Thymus (tissue), 11 donors: ENCODE measurements around the gene MGAT2. TPM values are rescaled to one million over a fixed set of nuclear protein-coding genes. Genes with fewer than 3 reads are reported as not detected.
"Not testable (repeated sequence)": the region's sequence is repeated elsewhere in the genome, so short reads cannot be mapped to it uniquely, and the experiment has no call there.

ENCODE experiments used
- DNase-seq, 9 donors: peaks; one replicate each; pipeline ENCODE4 v3.0.0-alpha.2; 2013; ENCODE audit warnings: low spot score in 9 of 9, low read depth in 6 of 9, missing footprints in 1 of 9
- H3K27ac ChIP-seq, 2 donors: one replicate each; pipeline ENCODE4 v1.5.1; 2013; ENCODE audit warnings: control low read depth in 1 of 2, low read depth in 1 of 2, low read length in 1 of 2, mild to moderate bottlenecking in 1 of 2, moderate library complexity in 1 of 2
- H3K27me3 ChIP-seq, 2 donors: one replicate each; pipeline ENCODE4 v1.5.1; 2013; ENCODE audit warnings: low read length in 1 of 2; ENCODE audit not compliant: control insufficient read depth in 2 of 2, insufficient read depth in 1 of 2
- H3K36me3 ChIP-seq, 2 donors: one replicate each; pipeline ENCODE4 v1.5.1; 2013; ENCODE audit warnings: low read length in 1 of 2, mild to moderate bottlenecking in 1 of 2, moderate library complexity in 1 of 2; ENCODE audit not compliant: control insufficient read depth in 2 of 2, insufficient read depth in 2 of 2
- H3K4me1 ChIP-seq, 2 donors: one replicate each; pipeline ENCODE4 v1.5.1; 2013; ENCODE audit warnings: low read length in 2 of 2; ENCODE audit not compliant: control insufficient read depth in 2 of 2, insufficient read depth in 2 of 2
- H3K4me3 ChIP-seq, 2 donors: one replicate each; pipeline ENCODE4 v1.5.1; 2013; ENCODE audit warnings: low read length in 2 of 2, control low read depth in 1 of 2, mild to moderate bottlenecking in 1 of 2
- H3K9me3 ChIP-seq, 2 donors: one replicate each; pipeline ENCODE4 v1.5.1; 2013; ENCODE audit warnings: low read length in 1 of 2, mild to moderate bottlenecking in 1 of 2; ENCODE audit not compliant: control insufficient read depth in 2 of 2, insufficient read depth in 1 of 2
- WGBS: extraction: QIAGEN DNeasy Blood & Tissue Kit; methylation state at CpG from one replicate; pipeline ENCODE4 v1.1.7; 2013; 5-methylcytosine and 5-hydroxymethylcytosine counted together
- polyA plus RNA-seq: library from polyadenylated mRNA; stranded (reverse); fragments of 200-250 nt; gene quantifications from one replicate; pipeline ENCODE4 v1.2.3, GENCODE V29; 2013
- total RNA-seq: library from RNA; stranded (reverse); fragments of 120-200 nt; gene quantifications from one replicate; pipeline ENCODE4 v1.2.4, GENCODE V29; 2013
- donor health status: healthy.

Gene MGAT2
- total and polyA plus RNA-seq, 2 donors = 29.9 to 36.1 TPM

GRCh38 chr14:49637534-49638078, 17.0 kb downstream of the MGAT2 start:
- Histone ChIP-seq H3K36me3 (peaks cover 0 to 23% of the 10 kb centered on the region in 2 donors), H3K4me3 (no peak overlapping the region), H3K4me1 (peaks cover 0 to 16% of the 10 kb centered on the region in 2 donors), H3K9me3 (no peaks in the 10 kb centered on the region), H3K27me3 (no peaks in the 10 kb centered on the region), H3K27ac (no peak overlapping the region)
- DNase-seq = no peak
- 99% methylated on average over 3 of the region's 3 CpGs for WGBS

- WGBS = 98% methylated on average over 7 of the region's 7 CpGs
- H3K27me3 ChIP-seq = no peaks in the 10 kb centered on the region
These were observed 20.2 kb downstream of the MGAT2 start for GRCh38 chr14:49640540-49641417.

GRCh38 chr14:49641697-49642129, 21.1 kb downstream of the MGAT2 start:
- peaks cover 0 to 4% of the 10 kb centered on the region in 2 donors for H3K4me1 ChIP-seq
- no peaks in the 10 kb centered on the region for H3K27me3 ChIP-seq
- peaks cover 0 to 33% of the 10 kb centered on the region in 2 donors for H3K36me3 ChIP-seq
- WGBS = 86% methylated on average over 8 of the region's 8 CpGs
- no peak overlapping the region for H3K4me3 ChIP-seq
- no peak for DNase-seq
- H3K27ac ChIP-seq = no peak overlapping the region
- H3K9me3 ChIP-seq = no peaks in the 10 kb centered on the region

More at GRCh38 chr14:49640540-49641417, 20.2 kb downstream of the MGAT2 start:
- H3K36me3 ChIP-seq = peaks cover 0 to 32% of the 10 kb centered on the region in 2 donors
- peaks cover 0 to 8% of the 10 kb centered on the region in 2 donors for H3K4me1 ChIP-seq
- H3K27ac ChIP-seq = no peak overlapping the region
- H3K9me3 ChIP-seq = no peaks in the 10 kb centered on the region
- DNase-seq = no peak
- no peak overlapping the region for H3K4me3 ChIP-seq

GRCh38 chr14:49642163-49642562, 21.6 kb downstream of the MGAT2 start:
- H3K4me1 ChIP-seq = peaks cover 0 to 4% of the 10 kb centered on the region in 2 donors
- no peak for DNase-seq
- peaks cover 0 to 37% of the 10 kb centered on the region in 2 donors for H3K36me3 ChIP-seq
- no peak overlapping the region for H3K27ac ChIP-seq
- no peak overlapping the region for H3K4me3 ChIP-seq
- no peaks in the 10 kb centered on the region for H3K9me3 ChIP-seq
- H3K27me3 ChIP-seq = no peaks in the 10 kb centered on the region

GRCh38 chr14:49653508-49653907, 32.9 kb downstream of the MGAT2 start:
- Histone ChIP-seq H3K9me3 (no peaks in the 10 kb centered on the region), H3K4me3 (no peak overlapping the region), H3K36me3 (peaks cover 6 to 10% of the 10 kb centered on the region in 2 donors), H3K27me3 (no peaks in the 10 kb centered on the region), H3K27ac (no peak overlapping the region), H3K4me1 (no peaks in the 10 kb centered on the region)
- 99% methylated on average over 6 of the region's 6 CpGs for WGBS
- DNase-seq = no peak

- Histone ChIP-seq H3K4me1 (no peaks in the 10 kb centered on the region), H3K9me3 (no peaks in the 10 kb centered on the region), H3K4me3 (no peak overlapping the region), H3K27ac (no peak overlapping the region), H3K36me3 (peaks cover 4 to 10% of the 10 kb centered on the region in 2 donors), H3K27me3 (no peaks in the 10 kb centered on the region)
- WGBS = 97% methylated on average over 3 of the region's 3 CpGs
- no peak for DNase-seq
These were observed 33.9 kb downstream of the MGAT2 start for GRCh38 chr14:49654511-49654910.

- DNase-seq, H3K4me1 ChIP-seq, H3K27me3 ChIP-seq, H3K27ac ChIP-seq, H3K4me3 ChIP-seq, H3K36me3 ChIP-seq, H3K9me3 ChIP-seq: not testable (repeated sequence)
- 98% methylated on average over 6 of the region's 6 CpGs for WGBS
These were observed 36.9 kb downstream of the MGAT2 start for GRCh38 chr14:49657500-49657899.

- Histone ChIP-seq H3K27me3 (no peaks in the 10 kb centered on the region), H3K4me1 (no peaks in the 10 kb centered on the region), H3K4me3 (no peak overlapping the region), H3K9me3 (no peaks in the 10 kb centered on the region), H3K27ac (no peak overlapping the region), H3K36me3 (no peaks in the 10 kb centered on the region)
- DNase-seq = no peak
- 95% methylated on average over 2 of the region's 2 CpGs for WGBS
These were observed 39.2 kb downstream of the MGAT2 start for GRCh38 chr14:49659526-49660455.
